GM21786 (cell line): ENCODE data around the gene PISD.
A peak's percentile ranks its signal among the peaks of the same experiment; 100 is the strongest.

Source experiments
- ATAC-seq: cut with Tn5 transposase; IDR thresholded peaks from one replicate; pipeline ENCODE4 v1.9.1; 2021; ENCODE audit not compliant: unreplicated experiment

PISD gene

GRCh38 chr22:31626427-31627150, 35.4 kb downstream of the PISD start:
- no peak for ATAC-seq

- ATAC-seq, result no peak
Measured at GRCh38 chr22:31625661-31626426, 36.2 kb downstream of the PISD start.

GRCh38 chr22:31625257-31625640, 36.8 kb downstream of the PISD start:
- no peak for ATAC-seq

DNA sequence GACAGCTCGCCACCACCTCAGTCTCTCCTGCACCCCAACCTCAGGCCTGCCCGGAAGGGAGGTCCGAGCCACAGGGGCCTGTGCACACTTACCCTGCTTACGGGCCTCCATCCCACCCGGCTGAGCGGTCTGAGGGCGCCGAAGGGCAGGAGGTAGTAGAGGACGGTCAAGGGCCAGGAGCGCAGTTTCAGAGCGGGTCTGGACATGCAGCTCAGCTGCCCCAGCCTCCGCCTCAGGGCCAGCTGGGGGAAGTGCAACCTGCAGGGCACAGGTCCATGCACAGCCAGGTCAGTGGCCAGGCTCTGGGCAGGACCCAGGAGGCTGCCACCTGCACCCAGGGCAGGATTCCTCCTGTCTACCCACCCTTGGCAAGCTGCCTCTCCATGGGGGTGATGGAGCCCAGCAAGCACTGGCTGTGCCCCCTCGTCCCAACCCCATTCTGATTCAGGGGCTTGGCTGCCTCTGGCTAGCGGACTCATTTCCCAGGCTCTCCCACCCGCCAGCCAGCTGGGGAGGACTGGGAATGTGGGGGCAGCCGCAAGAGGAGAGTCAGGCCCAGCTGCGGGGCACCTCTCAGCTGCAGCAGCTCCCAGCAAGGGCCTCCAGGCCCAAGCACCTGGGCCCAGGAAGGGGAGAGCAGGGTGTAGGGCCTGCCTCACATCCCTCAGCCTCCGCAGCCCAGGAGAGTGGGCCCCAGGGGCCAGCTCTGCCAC, 38.3 kb downstream of the PISD start:
- no peak for ATAC-seq

DNA sequence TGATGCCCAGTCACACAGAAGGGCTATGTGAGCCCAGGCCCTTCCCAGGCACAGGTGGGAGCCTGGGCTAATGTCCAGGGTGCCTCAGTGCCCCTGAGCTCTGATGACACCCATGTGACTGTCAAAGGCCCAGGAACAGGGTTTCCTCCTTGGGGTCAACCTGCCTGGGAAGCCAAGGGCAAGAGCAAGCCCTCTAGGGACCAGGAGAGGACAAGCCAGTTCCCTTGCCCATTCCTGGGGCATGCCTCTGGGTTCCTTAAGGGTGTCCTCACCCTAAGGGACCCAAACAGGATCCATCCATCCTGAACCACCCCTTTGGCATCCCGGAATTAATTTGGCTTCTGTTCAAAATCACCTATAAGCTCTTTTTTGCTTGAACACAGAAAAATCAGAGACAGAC, 39.0 kb downstream of the PISD start:
- ATAC-seq, result no peak

- ATAC-seq, result no peak
Measured at GRCh38 chr22:31621507-31622124, 40.4 kb downstream of the PISD start.

DNA sequence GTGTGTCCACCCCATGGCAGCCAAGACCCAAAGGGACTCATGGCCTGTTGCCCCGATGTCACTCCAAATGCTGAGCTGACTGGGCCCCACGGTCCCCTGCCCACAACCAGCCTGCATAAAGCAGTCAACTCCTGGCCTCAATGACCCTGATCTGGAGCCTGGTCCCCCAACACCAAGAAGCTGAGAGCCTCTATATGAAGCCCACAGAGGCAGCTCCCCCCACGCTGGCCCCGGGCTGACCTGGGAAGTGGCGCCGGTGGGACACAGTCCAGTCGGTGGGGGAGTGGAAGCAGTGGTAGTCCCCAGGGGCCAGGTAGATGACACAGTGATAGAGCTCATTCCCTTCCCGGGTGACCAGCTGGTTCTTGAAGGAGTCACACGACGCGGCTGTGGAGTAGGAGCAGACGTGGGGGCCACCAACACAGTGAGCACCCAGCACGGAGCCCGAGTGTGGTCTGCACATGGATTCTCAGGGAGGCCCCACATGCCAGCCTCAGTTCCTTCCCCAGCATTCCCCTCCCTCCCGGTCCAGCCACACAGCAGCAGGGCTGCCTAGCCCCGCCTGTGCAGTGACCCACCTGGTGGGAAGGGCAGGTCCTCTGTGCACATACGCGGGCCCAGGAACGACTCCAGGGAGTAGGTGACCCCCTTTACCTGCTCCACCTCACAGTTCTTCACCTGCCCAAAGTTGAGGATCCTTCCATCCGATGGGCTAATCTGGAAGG, 41.1 kb downstream of the PISD start:
- no peak for ATAC-seq

DNA sequence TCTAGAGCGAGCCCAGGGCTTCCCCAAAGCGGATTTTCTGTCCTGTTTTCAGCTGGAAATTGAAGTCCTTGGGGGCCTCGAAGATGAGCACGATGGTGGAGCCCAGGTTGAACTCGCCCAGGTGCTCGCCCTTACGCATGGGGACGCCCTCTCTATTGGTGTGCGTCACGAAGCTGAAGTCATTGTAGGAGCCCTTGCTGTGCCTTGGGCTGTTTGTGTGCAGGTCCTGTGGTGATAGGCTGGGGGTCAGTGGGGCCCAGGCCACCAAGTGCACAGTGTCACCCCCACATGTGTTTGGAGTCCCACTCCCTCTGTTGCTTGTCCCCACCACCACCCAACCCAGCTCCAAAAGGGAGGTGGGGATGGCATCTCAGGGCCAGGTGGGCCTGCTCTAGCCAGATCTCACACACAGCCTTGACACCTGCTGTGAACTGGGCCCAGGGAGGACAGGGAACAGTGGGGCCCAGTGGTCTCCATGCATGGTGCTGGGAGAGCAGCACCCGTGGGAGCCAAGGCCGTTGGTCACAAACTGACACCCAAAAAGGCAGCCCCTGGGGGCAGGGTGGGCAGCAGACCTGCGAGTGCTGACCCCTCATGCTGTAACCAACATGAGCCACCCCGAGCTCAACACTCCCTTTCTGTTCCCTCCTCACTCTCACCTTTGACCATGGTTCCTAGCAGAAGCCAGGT, 42.3 kb downstream of the PISD start:
- no peak for ATAC-seq

DNA sequence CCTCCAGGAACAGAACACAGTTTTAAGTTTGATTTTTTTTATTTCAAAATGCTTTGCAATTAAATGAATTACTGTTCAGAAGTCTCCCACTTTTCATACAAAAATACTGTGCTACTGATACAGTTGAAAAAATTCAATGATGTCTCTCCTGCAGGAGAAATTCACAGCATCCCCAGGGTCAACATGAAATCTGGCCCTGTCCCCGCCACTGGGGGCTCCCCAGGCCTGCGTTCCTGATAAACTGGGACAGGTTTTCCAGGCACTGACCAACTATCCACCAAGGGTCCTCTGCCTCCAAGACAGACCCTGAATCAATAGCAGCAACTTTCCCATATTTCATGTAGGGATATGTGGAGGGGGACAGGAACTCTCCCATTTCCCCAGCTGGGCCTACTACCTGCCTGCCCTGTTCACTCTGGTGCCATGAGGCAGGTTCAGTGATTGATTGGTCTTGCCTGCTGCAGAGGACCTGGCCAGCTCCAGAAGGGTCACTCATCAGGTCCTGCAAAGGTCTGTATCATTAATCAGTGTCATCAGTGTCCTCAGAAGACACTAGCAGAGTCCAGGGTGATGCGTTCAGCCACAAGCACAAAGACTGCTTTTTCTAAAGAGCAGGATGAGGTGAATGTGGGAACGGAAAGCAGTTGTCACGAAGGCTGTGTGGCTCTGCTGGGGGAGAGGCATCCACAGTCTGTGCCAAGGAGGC, 43.4 kb downstream of the PISD start:
- ATAC-seq, result no peak

DNA sequence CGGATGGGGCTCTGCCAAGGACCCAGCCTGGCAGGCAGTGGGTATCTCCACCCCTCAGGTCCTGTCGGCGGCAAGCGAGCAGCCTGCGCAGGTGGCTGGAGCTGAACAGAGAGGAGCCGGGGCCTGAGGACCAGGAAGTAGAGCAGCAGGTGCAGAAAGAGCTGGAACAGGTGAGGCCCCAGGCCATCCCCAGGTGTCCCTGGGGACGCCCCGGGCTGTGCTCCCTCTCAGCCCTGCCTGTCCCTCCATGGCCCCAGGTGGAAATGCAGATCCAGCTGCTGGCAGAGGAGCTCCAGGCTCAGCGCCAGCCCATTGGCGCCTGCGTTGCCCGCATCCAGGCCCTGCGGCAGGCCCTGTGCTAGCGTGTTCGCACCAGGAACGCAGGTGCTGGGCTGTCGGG, 44.0 kb downstream of the PISD start:
- ATAC-seq, result no peak

- ATAC-seq, result peak; percentile 82
Measured at GRCh38 chr22:31616315-31616980, 45.6 kb downstream of the PISD start.

DNA sequence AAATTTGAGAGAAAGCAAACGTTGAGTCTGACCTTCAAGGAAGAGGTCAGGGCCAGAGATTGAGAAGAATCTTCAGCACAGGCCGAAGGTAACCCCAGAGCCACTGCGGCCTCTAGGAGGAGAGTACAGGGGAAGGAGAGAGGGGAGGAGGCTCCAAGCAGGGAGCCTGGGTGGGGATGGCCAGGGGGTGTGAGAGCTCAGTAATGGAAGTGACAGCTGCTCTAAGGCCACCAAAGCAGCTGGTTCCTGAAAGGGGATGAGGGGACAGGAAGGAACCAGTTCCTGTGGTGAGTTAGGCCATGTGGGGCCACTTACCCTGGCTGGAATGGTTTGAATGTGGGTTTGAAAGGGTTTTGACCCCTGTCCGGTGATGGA, 46.1 kb downstream of the PISD start:
- ATAC-seq, result peak; percentile 34

DNA sequence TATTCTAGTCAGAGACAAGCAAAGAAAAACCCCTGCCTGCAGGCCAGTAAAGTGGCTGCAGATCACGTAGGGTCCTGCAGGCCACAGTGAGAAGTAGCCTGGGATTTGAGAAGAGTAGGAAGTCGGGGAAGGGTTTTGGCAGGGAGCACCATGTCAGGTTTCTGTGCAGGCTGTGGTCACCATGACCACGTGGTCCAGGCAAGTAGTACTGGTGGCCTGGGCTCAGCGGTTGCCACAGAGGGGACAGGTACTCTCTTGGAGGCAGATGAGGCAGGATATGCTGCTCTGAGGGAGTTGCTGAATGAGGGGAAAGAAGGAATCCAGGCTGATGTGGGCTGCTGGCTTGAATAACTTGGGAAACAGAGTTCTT, 46.5 kb downstream of the PISD start:
- ATAC-seq, result no peak

DNA sequence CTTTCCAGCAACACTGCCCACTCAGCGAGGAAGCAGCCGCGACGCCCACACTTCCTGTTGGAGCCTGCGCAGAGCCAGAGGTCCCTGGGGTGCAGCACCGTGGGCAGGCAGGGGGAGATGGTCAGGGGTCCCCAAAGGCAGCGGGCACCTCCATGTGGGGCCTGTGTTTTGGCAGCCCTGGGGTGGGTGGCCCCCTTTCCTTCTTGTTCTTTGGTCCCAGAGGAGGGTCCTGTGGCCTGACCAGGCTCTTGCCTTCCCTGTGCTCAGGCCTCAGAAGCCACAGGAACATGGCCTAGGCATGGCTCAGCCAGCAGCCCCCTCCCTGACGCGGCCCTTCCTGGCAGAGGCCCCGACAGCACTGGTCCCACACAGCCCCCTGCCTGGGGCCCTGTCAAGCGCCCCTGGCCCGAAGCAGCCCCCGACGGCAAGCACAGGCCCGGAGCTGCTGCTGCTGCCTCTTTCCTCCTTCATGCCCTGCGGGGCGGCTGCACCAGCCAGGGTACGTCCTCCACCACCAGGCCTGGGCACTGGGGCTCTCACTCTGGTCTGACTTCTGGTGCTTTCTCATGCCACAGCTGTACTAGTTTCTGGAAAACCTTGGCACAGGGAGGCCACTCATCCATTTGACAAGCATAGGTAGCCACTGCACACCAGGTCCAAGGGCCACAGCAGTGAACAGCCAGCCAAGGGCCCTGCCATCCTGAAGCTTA, 47.1 kb downstream of the PISD start:
- ATAC-seq, result no peak

- no peak for ATAC-seq
Measured at GRCh38 chr22:31613904-31614296, 48.1 kb downstream of the PISD start.

- no peak for ATAC-seq
Measured at GRCh38 chr22:31613286-31613903, 48.6 kb downstream of the PISD start.

- no peak for ATAC-seq
Measured at GRCh38 chr22:31612891-31613285, 49.1 kb downstream of the PISD start.

DNA sequence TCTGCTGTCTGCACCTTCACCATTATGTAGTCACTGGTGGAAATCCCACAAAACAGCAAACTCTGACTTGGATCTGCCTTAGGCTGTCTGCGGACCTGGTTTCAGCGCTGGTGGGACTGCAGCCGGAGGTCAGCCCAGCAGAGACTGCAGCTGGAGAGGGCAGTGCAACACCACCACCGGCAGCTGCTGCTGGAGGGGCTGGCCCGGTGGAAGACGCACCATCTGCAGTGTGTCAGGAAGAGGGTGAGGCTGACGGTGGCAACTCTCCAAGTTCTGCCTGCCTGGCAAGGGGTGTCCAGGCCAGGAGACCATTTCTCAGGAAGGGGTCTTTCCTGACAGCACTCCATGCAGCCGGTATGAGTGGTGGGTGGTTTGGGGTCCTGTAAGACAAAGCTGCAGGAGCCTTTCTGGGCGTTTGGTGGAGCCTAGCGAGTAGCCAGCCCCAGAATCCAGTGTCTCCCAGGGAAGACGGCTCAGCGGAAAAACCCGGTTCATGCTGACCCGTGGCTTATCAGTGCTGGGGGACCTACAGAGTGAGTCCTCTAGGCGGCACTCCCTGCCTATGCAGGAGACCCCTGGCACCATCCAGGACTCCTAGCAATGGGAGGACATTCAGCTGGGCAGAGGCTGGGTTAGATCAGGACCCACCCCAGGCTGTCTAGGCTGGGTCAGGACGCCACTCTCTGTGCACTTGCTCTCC, 50.8 kb downstream of the PISD start:
- no peak for ATAC-seq
